ENCODE data around the gene CPED1. TPM values are rescaled to one million over a fixed set of nuclear protein-coding genes. Genes with fewer than 3 reads are reported as not detected.
"Not testable (repeated sequence)": the region's sequence is repeated elsewhere in the genome, so short reads cannot be mapped to it uniquely, and the experiment has no call there.

CPED1 gene
- total RNA-seq, 1 experiment from 2014 or later: 0.39 TPM

DNA sequence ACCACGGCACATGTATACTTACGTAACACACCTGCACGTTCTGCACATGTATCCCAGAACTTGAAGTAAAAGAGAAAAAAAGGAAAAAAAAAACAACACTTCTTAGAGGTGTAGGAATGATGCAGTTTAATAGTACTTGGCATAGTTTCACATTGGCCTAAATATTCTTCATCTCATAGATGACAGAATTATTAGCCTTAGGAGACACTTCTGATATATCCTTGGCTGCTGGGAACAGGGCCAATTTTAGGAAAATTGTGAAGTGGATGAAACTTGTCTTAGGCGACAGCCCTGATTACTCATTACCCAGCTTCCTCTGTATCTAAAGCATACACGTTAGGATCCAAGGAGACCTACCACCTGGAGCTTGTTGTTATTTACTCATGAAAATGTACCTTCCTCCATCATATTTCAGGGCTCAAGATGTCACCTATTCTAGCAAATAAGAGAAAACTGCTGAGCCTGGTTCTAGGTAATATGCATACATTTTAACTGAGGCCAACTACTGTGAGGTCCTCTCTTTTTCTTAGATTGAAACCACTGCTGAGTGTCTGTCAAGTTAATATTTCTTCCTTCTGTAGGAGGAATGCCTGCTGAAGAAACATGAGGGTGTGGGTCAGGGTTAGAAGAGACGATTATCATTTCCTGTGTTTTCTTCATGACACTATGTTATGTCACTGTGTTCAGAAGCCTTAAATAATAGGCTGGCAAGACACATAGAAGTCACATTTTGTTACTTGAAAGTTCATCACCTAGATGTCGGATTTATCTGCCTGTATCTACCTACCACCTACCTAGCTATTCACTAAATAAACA, 44.3 kb downstream of the CPED1 start:
- intact Hi-C loops (cut with micrococcal nuclease; ENCODE audit: unreplicated experiment) (no loop called here), in situ Hi-C loops (cut with HindIII; ENCODE audit: low pct_unique_long_range_greater_than_20kb, low sequenced_read_pairs) (no loop called here)
- CTCF ChIA-PET: no interaction called here
- Histone ChIP-seq H3K27ac (ENCODE audit: low read length) (no peak overlapping the region), H3K27me3 (ENCODE audit: control insufficient read depth, insufficient read depth, low read length) (no peaks in the 10 kb centered on the region), H3K4me1 (ENCODE audit: control insufficient read depth, insufficient read depth, low read length) (no peaks in the 10 kb centered on the region; the same call in 1 of the 2 replicates), H3K4me3 (ENCODE audit: low read depth in 2 of 2, low read length in 2 of 2) (no peak overlapping the region), H3K9me3 (ENCODE audit: control insufficient read depth, insufficient read depth, low read depth, low read length) (no peaks in the 10 kb centered on the region), H3K36me3 (ENCODE audit: control insufficient read depth, insufficient read depth, low read length) (no peaks in the 10 kb centered on the region)
- DNase-seq (ENCODE audit: low read depth, low spot score) (no peak), ATAC-seq (no peak)
- POLR2A ChIA-PET: no interaction called here
- no TSS peak for BruUV-seq (replicated peaks)
- TF ChIP-seq CTCF (IDR thresholded peaks at IDR 0.05) (no peak), SIN3A (IDR thresholded peaks at IDR 0.05; ENCODE audit: borderline replicate concordance, insufficient read depth, low read depth, low read length) (no peak), REST (IDR thresholded peaks at IDR 0.05; ENCODE audit: insufficient read depth in 1 of 2, low read depth in 2 of 2, low read length in 1 of 2) (no peak), TCF7L2 (IDR thresholded peaks at IDR 0.05; ENCODE audit: low read depth, low read length) (no peak), POLR2AphosphoS5 (IDR thresholded peaks at IDR 0.05; ENCODE audit: low read depth, low read length) (no peak)

- TF ChIP-seq TCF7L2 (IDR thresholded peaks at IDR 0.05; ENCODE audit: low read depth, low read length): no peak
- TF ChIP-seq CTCF (IDR thresholded peaks at IDR 0.05): no peak
- TF ChIP-seq REST (IDR thresholded peaks at IDR 0.05; ENCODE audit: insufficient read depth in 1 of 2, low read depth in 2 of 2, low read length in 1 of 2): no peak
- TF ChIP-seq SIN3A (IDR thresholded peaks at IDR 0.05; ENCODE audit: borderline replicate concordance, insufficient read depth, low read depth, low read length): no peak
- no peak for TF ChIP-seq POLR2AphosphoS5 (IDR thresholded peaks at IDR 0.05; ENCODE audit: low read depth, low read length)
- H3K27ac ChIP-seq (ENCODE audit: low read length): no peak overlapping the region
- no peak overlapping the region for H3K4me3 ChIP-seq (ENCODE audit: low read depth in 2 of 2, low read length in 2 of 2)
- ChIA-PET CTCF (no interaction called here), POLR2A (no interaction called here)
- intact Hi-C loops (cut with micrococcal nuclease; ENCODE audit: unreplicated experiment): no loop called here
- H3K4me1 ChIP-seq (ENCODE audit: control insufficient read depth, insufficient read depth, low read length): no peaks in the 10 kb centered on the region
- H3K9me3 ChIP-seq (ENCODE audit: control insufficient read depth, insufficient read depth, low read depth, low read length): no peaks in the 10 kb centered on the region
- H3K36me3 ChIP-seq (ENCODE audit: control insufficient read depth, insufficient read depth, low read length): no peaks in the 10 kb centered on the region
- no peak for ATAC-seq
- in situ Hi-C loops (cut with HindIII; ENCODE audit: low pct_unique_long_range_greater_than_20kb, low sequenced_read_pairs): no loop called here
- DNase-seq (ENCODE audit: low read depth, low spot score): no peak
- H3K27me3 ChIP-seq (ENCODE audit: control insufficient read depth, insufficient read depth, low read length): no peaks in the 10 kb centered on the region
- no TSS peak for BruUV-seq (replicated peaks)
These were observed 46.4 kb downstream of the CPED1 start for GRCh38 chr7:121034929-121035328.

- CTCF ChIA-PET; in situ Hi-C loops (cut with HindIII; ENCODE audit: low pct_unique_long_range_greater_than_20kb, low sequenced_read_pairs): not testable (repeated sequence)
These were observed 48.3 kb downstream of the CPED1 start for GRCh38 chr7:121036776-121037175.

More at GRCh38 chr7:121036776-121037175, 48.3 kb downstream of the CPED1 start:
- BruUV-seq (replicated peaks); DNase-seq (ENCODE audit: low read depth, low spot score); H3K27me3 ChIP-seq (ENCODE audit: control insufficient read depth, insufficient read depth, low read length); H3K4me3 ChIP-seq (ENCODE audit: low read depth in 2 of 2, low read length in 2 of 2); intact Hi-C loops (cut with micrococcal nuclease; ENCODE audit: unreplicated experiment); H3K36me3 ChIP-seq (ENCODE audit: control insufficient read depth, insufficient read depth, low read length); ATAC-seq; H3K9me3 ChIP-seq (ENCODE audit: control insufficient read depth, insufficient read depth, low read depth, low read length); H3K27ac ChIP-seq (ENCODE audit: low read length); POLR2A ChIA-PET; H3K4me1 ChIP-seq (ENCODE audit: control insufficient read depth, insufficient read depth, low read length): not testable (repeated sequence)
